Endothelial cell of umbilical vein (primary cell): ENCODE data around the gene IGSF6.

Experiments used
- CTCF ChIP-seq, 2 donors: IDR thresholded peaks; 1 replicate in 1 of 2; 2 replicates in 1 of 2; pipeline ENCODE4 v1.5.1; 2011; ENCODE audit warnings: low read length in 2 of 2, mild to moderate bottlenecking in 2 of 2, moderate library complexity in 2 of 2, control low read depth in 1 of 2, inconsistent platforms in 1 of 2, low read depth in 1 of 2; ENCODE audit not compliant: insufficient read depth in 1 of 2; ENCODE audit errors: extremely low read depth in 1 of 2
- EZH2 ChIP-seq: IDR thresholded peaks from 2 replicates; pipeline ENCODE4 v1.6.1; 2012; ENCODE audit warnings: borderline replicate concordance, low read depth, mild to moderate bottlenecking, moderate library complexity, low read length, inconsistent platforms; ENCODE audit not compliant: severe bottlenecking
- FOS ChIP-seq: IDR thresholded peaks from 2 replicates; pipeline ENCODE4 v1.6.1; 2011; ENCODE audit warnings: mild to moderate bottlenecking, low read length, moderate library complexity, borderline replicate concordance; ENCODE audit not compliant: insufficient read depth
- GATA2 ChIP-seq: IDR thresholded peaks from 2 replicates; pipeline ENCODE4 v1.7.0; 2011; ENCODE audit warnings: low read depth, mild to moderate bottlenecking, moderate library complexity, mixed read lengths, low read length; ENCODE audit not compliant: insufficient read length, insufficient read depth
- JUN ChIP-seq: IDR thresholded peaks from 2 replicates; pipeline ENCODE4 v1.6.1; 2011; ENCODE audit warnings: borderline replicate concordance, low read depth; ENCODE audit not compliant: insufficient read length, insufficient read depth
- MAX ChIP-seq: IDR thresholded peaks from 2 replicates; pipeline ENCODE4 v1.6.1; 2011; ENCODE audit not compliant: insufficient read depth, insufficient read length
- MYC ChIP-seq: IDR thresholded peaks from one replicate; pipeline ENCODE4 v1.6.1; 2011; ENCODE audit warnings: mild to moderate bottlenecking, low read depth, low read length
- POLR2A ChIP-seq: IDR thresholded peaks from 2 replicates; pipeline ENCODE4 v1.6.1; 2012; ENCODE audit warnings: low read depth, mild to moderate bottlenecking, control low read depth, low read length
- POLR2AphosphoS5 ChIP-seq: IDR thresholded peaks from 2 replicates; pipeline ENCODE4 v1.6.1; 2012; ENCODE audit warnings: low read depth, mild to moderate bottlenecking, control low read depth, low read length, moderate library complexity; ENCODE audit not compliant: insufficient read depth

- TF ChIP-seq CTCF (IDR thresholded peaks at IDR 0.05; ENCODE audit: extremely low read depth in 1 of 2, insufficient read depth in 1 of 2, low read depth in 1 of 2, low read length in 2 of 2) (peak; percentile 32 to 40), MAX (no peak), EZH2 (no peak), POLR2A (no peak), POLR2AphosphoS5 (no peak), JUN (no peak), FOS (no peak), MYC (no peak), GATA2 (no peak)
Observed at GRCh38 chr16:21684199-21684598, 31.8 kb upstream of the IGSF6 start.
